ENCODE data around the gene CASZ1.

DNA sequence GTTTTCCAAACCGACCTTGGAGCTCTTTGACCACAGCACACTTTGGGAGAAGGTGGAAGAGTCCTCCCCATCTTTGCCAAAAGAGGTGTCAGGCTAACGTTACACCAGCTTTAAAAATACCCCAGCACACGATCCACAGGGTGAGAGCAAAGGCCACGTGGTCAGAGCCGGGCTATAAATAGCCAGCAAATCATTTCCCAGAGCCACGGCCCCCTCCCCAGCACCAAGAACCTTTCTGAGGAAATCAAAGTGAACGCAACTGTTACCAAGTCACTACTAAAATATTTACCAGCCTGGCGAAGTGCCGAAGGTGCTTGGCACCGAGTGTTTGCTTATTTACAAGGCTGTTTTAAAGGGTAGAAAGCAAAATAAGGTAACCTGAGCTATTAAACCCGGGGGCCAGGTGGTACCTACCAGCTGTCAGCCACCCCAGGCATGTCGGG, 72.4 kb downstream of the CASZ1 start:
- TF ChIP-seq, protein P1, sequence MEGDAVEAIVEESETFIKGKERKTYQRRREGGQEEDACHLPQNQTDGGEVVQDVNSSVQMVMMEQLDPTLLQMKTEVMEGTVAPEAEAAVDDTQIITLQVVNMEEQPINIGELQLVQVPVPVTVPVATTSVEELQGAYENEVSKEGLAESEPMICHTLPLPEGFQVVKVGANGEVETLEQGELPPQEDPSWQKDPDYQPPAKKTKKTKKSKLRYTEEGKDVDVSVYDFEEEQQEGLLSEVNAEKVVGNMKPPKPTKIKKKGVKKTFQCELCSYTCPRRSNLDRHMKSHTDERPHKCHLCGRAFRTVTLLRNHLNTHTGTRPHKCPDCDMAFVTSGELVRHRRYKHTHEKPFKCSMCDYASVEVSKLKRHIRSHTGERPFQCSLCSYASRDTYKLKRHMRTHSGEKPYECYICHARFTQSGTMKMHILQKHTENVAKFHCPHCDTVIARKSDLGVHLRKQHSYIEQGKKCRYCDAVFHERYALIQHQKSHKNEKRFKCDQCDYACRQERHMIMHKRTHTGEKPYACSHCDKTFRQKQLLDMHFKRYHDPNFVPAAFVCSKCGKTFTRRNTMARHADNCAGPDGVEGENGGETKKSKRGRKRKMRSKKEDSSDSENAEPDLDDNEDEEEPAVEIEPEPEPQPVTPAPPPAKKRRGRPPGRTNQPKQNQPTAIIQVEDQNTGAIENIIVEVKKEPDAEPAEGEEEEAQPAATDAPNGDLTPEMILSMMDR (IDR thresholded peaks at IDR 0.05) = no peak
- TF ChIP-seq POLR2A (IDR thresholded peaks at IDR 0.05) = no peak
- no peak for TF ChIP-seq POLR2AphosphoS5 (IDR thresholded peaks at IDR 0.05)
- no peak for TF ChIP-seq EP300 (IDR thresholded peaks at IDR 0.05)
